HG03460 (cell line): ENCODE data around the gene PLA2G6.
"Not testable (repeated sequence)": the region's sequence is repeated elsewhere in the genome, so short reads cannot be mapped to it uniquely, and the experiment has no call there.

ENCODE experiments used
- ATAC-seq: cut with Tn5 transposase; IDR thresholded peaks from one replicate; pipeline ENCODE4 v1.9.1; 2021; ENCODE audit not compliant: unreplicated experiment

Gene PLA2G6

DNA sequence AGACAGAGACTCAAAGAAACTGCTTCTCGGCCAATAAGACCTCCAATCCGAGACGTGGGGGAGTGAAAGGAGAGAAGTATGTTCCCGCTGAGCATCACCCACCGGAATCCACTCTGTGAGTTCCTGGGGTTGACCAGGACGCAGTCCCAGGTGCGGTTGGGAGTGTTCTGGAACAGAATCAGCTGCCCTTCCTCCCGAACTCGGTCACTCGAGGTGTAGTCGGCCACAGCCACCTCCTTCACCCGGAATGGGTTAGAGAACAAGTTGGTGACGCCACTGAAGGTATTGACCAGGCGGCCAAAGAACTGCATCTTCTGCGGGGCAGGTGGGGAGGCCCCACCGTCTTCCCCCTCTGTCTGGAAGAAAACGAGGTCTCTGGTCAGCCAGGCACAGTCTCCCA lies 12.5 kb downstream of the PLA2G6 start:
- no peak for ATAC-seq

DNA sequence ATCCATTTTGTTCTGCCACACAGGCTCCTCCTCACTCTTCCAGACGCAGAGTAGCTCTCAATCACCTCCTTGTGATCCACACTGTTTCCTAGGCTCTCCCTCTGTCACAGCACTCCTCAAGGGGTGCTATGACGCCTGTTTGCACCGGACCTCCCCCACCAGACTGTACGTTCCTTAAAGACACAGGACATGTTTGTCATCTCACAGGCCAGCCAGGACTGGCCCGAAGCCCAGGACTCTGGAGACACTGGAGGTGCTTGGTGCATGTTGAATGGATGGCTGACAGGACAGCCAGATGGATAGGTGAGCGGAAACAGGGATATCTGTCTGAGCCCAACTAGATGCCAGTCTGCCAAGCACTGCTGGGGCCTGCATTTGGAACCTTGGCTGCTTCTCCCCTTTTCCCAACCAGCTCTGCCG lies 13.6 kb downstream of the PLA2G6 start:
- ATAC-seq, result no peak

DNA sequence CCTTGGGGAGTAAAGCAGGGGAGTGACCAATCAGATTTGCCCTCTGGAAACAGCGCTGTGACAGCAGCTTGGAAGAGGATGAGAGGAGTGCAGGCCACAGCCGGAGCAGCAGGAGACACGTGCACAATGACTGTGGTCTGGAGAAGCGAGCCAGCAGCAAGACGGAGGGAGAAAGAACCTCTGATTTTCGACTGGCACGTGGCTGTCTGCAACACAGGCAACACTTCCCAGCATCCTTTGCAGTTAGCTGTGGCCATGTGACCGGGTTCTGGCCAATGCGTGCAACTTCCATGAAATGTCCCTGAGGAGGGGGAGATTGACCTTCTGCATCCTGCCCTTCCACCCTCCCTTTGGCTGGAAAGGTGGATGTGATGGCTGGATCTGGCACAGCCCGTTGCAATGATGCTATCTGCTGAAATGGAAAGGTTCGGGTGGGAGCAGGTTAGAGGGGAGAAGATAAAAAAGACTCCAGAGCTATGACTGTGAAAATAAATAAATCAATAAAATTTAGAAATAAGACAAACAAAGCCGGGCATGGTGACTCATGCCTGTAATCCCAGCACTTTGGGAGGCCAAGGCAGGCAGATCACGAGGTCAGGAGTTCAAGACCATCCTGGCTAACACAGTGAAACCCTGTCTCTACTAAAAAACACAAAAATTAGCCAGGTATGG lies 15.6 kb downstream of the PLA2G6 start:
- ATAC-seq, result no peak

DNA sequence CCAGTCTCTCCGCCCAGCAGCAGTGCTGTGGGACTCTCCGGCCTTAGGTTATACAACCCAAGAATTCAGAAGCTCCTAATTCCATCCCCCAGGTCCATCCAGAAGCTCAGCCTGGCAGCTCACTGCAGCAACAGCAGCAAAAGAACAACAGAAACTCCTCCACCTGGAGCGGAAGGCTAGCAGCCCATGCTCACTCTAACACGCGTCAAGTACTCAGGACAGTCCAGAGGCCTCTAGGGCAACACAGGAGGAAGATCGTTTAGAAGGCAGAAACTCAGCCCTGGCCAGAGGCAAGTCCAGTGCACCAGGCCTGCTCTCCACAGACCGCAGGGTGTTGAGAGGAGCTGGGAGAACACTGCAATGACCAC lies 17.1 kb downstream of the PLA2G6 start:
- ATAC-seq, result no peak

DNA sequence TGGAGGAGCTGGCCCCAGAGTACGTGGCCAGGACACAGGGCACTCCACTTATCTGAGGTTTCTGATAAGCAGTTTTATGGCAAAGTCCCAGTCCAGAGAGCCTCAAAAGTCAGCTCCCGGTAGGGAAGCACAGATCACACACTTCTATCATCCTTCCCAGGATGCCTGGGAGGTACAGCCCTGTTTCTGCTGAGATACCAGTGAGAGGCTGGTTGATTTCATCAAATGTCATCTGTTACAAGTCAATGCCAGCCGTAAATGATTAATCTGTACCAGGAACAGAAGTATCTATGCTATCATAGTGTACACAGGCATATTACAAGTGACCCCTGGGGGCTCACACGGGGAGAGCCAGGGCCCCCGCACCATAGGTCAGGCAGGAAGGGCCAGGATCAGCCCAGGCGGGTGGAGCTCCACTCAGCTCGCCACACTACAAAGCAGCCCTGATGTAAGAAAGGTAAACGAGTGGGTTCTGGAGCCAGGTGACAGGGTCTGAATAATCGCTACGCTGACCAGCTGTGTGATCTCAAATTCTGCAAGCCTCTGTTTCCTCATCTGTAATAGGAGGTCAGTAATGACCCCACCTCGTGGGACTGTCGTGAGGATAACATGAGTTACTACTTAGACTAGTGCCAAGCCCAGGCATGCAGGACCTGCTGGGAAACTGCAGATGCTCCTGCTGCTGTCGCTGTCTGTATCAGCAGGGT lies 17.6 kb downstream of the PLA2G6 start:
- no peak for ATAC-seq

DNA sequence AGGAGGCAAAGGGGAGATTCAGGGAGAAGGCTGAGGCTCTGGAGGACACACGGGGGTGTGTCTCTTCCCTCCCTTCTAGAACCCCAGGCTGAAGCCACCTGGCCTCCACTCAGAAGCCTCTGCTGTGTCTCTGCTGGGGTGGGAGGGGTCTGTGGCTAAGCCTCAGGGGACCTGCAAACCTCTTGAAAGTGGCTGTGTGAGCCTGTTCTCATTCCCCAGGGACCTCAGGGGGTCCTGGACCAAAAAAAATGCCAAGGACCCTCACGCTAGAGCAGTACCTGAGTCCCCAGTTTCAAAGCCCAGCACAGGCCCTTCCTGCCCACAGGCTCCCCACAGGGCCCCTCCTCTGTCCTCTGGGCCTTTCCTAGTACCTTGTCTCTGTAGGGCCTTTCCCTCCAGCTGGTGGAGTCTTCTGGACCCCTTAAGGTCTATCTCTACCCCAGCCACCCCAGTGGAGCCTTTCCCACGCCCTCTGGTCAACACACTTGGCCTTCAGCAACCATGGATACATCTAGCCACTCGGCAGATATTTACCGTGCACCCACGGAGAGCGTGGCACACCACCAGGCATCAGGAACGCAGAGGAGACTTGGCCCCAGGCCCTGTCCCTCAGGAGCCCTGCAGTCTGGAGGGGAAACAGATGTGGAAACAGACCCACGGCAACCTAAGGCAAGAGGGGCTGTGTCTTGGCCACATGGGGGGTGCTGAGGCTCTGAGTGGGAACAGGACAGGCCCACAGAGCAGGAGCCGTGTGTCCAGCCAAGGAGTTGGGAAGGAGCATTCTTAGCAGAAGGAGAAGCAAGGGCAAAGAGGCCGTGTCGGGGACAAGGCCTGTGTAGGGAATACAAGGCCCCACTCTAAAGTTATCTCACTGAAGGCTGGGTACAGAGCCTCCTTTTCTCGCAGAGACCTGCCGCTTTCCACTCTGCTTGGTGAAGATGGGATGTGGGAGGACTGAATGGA lies 18.5 kb downstream of the PLA2G6 start:
- peak; percentile 44 for ATAC-seq

DNA sequence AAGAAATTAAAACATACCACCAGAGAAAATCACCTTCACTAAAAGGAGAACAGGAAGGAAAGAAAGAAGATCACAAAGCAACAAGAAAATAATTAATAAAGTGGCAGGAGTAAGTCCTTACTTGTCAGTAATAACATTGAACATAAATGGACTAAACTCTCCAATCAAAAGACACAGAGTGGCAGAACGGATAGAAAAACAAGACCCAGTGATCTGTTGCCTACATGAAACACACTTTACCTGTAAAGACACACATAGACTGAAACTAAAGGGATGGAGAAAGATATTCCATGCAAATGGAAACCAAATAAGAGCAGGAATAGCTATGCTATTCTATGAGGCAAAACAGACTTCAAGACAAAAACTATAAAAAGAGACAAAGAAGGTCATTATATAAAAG lies 25.9 kb downstream of the PLA2G6 start:
- no peak for ATAC-seq

DNA sequence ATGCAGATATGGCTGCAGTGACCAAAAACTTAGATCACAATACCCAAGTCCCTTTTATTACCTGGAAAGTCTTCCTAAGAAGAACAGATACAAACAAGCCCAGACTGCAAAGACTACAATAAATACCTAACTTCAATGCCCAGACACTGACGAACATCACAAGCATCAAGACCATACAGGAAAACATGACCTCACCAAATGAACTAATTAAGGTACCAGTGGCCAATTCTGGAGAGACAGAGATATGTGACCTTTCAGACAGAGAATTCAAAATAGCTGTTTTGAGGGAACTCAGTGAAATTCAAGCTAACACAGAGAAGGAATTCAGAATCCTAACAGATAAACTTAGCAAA lies 27.1 kb downstream of the PLA2G6 start:
- ATAC-seq, result not testable (repeated sequence)

DNA sequence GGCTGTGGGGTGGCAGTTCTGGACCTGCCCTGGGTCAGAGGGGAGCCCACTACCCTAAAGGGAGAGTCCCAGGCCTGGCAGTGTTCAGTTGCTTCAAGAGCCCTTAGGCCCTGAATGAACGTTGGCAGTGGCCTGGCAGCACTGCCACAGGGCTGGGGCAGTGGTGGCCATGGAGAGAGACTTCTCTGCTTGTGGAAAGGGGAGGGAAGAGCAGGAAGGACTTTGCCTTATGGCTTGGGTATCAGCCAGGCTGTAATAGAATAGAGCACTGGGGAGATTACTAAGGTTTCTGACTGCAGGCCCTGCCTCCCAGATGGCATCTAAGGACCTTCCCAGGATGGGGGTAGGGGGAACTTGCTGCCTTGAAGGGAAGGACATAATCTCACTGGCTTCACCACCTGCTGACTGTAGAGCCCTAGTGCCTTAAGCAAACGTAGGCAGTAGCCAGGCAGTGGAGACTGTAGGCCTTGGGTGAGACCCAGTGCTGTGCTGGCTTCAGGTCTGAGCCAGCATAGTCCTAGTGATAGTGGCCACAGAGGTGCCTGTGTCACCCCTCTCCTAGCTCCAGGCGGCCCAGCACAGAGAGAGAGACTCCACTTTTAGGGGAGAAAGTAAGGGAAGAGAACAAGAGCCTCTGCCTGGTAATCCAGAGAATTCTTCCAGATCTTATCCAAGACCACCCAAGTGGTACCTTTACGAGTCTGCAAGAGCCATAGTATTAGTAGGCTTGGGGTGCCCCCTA lies 27.6 kb downstream of the PLA2G6 start:
- ATAC-seq, result no peak

DNA sequence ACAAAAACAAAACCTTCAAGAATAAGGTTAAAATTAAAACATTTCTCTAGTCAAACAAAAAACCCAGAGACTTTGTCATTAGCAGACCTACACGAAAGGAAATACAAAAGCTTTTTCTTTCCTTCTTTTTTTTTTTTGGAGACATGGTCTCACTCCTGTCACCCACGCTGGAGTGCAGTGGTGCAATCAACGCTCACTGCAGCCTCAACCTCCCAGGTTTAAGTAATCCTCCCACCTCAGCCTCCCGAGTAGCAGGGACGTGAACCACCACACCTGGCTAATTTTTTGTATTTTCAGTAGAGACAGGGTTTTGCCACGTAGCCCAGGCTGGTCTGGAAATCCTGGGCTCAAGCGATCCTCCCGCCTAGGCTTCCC lies 30.5 kb downstream of the PLA2G6 start:
- no peak for ATAC-seq

DNA sequence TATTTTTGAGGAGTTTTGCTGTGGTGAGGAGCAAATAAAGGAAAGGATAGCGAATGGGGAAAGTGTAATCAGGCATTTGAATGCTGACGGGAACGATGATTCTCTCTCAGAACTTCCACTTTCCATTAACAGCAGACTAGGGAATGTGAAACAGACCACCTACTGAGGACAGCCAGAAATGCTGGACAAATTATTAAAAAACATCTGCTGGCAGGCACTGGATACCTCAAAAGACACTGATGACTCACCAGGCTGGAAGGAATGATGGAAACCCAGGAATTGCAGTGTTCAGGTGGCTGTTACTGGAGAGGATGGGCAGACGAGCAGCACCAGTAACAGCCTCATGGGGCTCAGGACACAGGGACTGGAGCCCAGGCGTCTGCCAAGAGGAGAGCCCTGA lies 33.4 kb downstream of the PLA2G6 start:
- no peak for ATAC-seq

DNA sequence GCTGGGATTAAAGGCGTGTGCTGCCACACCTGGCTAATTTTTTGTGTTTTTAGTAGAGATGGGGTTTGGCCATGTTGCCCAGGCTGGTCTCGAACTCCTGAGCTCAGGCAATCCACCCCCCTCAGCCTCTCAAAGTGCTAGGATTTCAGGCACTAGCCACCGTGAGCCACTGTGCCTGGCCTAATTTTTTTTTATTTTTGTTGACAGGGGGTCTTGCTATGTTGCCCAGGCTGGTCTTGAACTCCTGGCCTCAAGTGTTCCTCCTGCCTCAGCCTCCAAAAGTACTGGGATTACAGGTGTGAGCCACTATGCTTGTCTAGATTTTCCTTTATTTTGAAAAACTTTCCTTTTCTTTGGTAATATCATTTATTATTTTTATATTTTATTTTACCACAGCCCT lies 35.5 kb downstream of the PLA2G6 start:
- ATAC-seq, result not testable (repeated sequence)

DNA sequence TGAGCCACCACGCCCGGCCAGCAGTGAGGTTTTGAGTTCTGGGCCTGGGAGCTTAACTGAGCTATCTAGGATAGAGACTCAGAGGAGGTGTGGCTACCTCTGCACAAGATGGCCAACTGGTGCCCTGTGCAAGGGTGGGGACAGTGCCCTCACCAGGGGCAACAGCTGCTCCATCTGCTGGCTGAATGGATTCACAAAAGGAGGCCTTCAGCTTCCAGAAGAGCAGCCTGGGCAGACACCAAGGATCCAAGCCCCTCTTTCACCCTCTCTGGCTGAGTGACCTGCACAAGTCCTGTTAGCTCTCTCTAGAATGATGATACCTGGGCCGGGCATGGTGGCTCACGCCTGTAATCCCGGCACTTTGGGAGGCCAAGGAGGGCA lies 37.6 kb downstream of the PLA2G6 start:
- no peak for ATAC-seq

DNA sequence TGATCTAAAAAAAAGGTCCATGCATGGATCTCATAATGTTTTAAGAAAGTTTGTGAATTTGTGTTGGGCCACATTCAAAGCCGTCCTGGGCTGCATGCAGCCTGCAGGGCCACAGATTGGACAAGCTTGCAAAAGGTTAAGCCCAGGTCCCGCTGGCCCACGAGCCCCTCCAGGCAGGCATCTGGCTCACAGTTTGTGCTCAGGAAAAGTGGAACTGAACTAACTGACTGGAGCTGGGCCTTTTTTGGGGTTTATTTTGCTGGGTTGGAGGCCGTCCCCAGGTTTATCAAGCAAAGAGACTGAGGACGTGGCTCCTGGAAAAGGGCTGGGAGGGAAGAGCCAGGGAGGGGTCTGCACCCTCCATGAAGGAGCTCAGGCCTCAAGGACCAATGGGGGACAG lies 39.0 kb downstream of the PLA2G6 start:
- ATAC-seq, result no peak

DNA sequence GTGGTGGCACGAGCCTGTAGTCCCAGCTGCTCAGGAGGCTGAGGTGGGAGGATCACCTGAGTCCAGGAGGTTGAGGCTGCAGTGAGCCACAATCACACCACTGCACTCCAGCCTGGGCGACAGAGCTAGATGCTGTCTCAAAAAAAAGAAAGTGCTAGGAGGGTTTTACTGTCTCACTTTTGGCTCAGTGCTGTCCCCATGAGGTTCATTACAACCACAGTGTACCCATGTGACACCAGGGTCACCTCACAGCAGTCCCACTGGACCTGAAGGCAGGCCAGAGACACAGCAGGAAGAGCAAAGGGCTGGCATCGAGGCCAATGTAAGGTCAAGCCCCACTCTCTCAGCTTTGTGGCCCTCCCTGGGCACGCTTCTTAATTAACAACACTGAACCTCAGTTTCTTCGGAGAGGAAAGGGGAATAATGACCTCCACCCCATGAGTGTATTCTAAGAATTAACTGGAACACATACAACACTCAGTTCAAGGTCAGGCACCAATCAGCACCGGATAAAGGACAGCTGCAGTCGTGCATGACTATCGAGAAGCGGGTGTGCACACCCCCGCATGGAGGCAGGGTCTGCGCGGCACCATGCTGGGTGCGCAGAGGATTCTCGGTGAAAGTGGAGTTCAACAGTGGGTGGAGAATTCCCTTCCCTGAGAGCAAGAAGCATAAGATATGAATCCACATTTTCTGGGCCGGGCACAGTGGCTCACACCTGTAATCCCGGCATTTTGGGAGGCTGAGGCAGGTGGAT lies 40.2 kb downstream of the PLA2G6 start:
- ATAC-seq, result no peak

DNA sequence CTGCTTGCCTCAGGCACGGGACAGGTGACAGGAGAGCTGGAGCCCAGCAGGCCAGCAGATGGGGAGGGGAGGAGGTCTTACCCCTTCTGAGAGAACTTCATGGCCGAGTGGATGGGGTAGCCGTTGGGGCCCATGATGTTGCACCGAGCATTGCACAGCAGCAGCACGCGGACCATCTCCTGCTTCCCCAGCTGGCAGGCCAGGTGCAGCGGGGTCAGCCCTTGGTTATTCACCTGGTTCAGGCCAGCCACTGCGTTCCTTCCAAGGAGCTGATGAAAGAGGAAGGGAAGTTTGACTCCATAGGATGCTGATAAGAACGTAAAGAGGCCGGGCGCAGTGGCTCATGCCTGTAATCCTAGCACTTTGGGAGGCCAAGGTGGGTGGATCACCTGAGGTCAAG lies 41.7 kb downstream of the PLA2G6 start:
- ATAC-seq, result no peak

DNA sequence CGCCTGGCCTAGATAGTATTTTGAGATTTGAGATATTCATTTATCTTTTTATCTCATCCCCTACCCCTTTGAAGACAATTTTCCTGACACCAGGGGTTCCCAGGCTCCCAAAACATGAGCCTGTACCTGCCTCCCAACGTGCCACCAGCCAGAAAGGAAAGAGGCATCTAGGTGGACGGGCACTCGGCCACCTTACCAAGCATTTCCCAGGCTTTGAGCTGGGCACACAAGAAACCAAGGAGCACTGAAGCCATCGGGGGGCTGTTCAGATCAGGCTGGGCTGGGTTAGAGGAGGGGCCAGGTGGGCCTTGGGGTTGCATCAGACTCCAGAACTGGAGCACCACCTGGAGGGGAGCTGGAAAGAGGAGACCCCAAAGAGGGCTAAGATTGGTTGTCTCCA lies 42.7 kb downstream of the PLA2G6 start:
- no peak for ATAC-seq

DNA sequence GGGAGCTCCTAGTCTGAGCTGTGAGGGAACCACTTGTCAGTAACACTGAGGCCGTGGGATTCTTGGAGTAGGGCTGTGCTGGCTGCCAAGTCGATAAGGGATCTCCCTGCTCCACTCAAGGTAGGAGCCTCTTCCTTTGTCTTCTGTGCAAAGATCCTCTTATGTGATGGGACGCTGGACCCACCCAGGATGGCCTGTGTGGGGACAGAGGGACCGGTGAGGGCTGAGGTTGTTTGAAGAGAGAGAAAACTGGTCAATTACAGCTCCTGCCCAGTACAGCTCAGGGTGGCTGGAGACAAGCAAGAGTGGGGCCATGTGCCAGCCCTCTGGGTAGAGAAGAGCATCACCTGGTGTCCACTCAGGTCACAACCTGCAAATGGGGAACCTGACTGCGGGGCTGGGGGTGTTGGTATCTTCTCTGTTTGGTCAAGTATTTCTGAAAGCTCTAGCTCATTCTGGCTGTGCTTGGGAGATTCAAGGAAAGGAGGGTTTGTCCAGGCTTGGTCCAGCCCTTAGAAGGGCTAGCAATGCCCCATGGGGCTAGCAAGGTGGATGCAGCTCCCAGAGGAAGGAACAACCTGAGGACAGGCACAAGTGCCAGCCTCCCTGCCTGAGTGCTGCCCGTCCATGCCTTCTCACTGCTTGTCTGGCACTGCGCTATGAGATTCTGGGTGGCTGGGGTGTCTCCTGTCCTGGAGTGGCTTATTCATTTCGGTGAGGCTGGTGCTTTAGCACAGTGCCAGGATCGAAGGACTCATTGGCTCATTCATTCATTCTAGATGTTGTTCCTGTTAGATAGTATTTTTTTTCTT lies 43.5 kb downstream of the PLA2G6 start:
- ATAC-seq, result no peak

DNA sequence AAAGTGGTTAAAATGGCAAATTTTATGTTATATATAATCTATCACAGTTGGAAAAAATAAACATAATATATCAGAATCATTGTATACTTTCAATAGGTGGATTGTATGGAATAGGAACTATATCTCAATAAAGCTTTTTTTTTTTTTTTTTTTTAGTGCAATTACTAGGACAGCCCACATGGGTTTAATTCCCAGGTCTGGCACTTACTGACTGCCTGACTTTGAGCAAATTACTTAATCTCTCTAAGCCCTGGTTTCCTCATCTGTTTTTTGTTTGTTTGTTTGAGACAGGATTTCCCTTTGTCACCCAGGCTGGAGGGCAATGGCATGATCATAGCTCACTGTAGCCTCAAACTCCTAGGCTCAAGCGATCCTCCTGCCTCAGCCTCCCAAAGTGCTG lies 45.0 kb downstream of the PLA2G6 start:
- ATAC-seq, result no peak
